ENCODE data around the gene PAM. TPM values are rescaled to one million over a fixed set of nuclear protein-coding genes. Genes with fewer than 3 reads are reported as not detected.

The PAM gene
- total RNA-seq, 2 experiments from 2014 or later: not detected

DNA sequence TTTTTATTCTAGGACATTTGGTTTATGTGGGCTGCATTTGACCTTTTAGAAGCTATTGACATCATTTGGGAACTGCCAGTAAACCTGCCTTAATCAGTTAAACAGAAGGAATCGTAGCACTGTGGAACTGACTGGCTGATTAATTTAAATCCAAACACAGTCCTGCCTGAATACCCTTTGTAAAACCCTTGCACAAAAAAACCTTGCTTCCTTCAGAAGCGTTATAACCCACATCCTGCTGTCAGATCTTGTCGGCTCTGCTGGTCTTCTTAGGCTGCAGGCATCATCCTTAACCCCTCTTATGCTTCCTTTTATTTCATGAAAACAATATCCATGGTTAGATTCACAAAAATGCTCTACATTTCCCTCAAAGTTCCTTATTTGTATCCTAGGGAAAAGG is 46.3 kb downstream of the PAM start:
- intact Hi-C loops (cut with micrococcal nuclease; ENCODE audit: unreplicated experiment): no loop called here
- Histone ChIP-seq H3K4me2 (ENCODE audit: low read length) (no peak overlapping the region), H3K27ac (ENCODE audit: low read depth, low read length, poor library complexity, severe bottlenecking) (no peak overlapping the region), H2AFZ (ENCODE audit: low read length) (no peak overlapping the region), H3K9me3 (ENCODE audit: low read length) (no peaks in the 10 kb centered on the region), H3K4me1 (ENCODE audit: insufficient read depth, low read length, poor library complexity, severe bottlenecking) (no peaks in the 10 kb centered on the region), H4K20me1 (ENCODE audit: insufficient read depth, low read length) (no peaks in the 10 kb centered on the region), H3K79me2 (ENCODE audit: insufficient read depth, low read depth, low read length) (no peaks in the 10 kb centered on the region), H3K4me3 (ENCODE audit: low read depth, low read length, poor library complexity, severe bottlenecking) (no peak overlapping the region), H3K36me3 (ENCODE audit: insufficient read depth, low read length) (no peaks in the 10 kb centered on the region), H3K9me2 (ENCODE audit: insufficient read depth, low read length) (no peaks in the 10 kb centered on the region)
- TF ChIP-seq EZH2phosphoT487 (IDR thresholded peaks at IDR 0.05; ENCODE audit: borderline replicate concordance, low read depth, low read length): no peak
- TF ChIP-seq, protein P1, sequence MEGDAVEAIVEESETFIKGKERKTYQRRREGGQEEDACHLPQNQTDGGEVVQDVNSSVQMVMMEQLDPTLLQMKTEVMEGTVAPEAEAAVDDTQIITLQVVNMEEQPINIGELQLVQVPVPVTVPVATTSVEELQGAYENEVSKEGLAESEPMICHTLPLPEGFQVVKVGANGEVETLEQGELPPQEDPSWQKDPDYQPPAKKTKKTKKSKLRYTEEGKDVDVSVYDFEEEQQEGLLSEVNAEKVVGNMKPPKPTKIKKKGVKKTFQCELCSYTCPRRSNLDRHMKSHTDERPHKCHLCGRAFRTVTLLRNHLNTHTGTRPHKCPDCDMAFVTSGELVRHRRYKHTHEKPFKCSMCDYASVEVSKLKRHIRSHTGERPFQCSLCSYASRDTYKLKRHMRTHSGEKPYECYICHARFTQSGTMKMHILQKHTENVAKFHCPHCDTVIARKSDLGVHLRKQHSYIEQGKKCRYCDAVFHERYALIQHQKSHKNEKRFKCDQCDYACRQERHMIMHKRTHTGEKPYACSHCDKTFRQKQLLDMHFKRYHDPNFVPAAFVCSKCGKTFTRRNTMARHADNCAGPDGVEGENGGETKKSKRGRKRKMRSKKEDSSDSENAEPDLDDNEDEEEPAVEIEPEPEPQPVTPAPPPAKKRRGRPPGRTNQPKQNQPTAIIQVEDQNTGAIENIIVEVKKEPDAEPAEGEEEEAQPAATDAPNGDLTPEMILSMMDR (conservative IDR thresholded peaks at IDR 0.05; ENCODE audit: low read length): no peak
- CTCF ChIA-PET (ENCODE audit: unreplicated experiment): no interaction called here
- POLR2A ChIA-PET: no interaction called here
- no TSS peak for BruUV-seq (replicated peaks)
- no peak for DNase-seq (ENCODE audit: low spot score)

DNA sequence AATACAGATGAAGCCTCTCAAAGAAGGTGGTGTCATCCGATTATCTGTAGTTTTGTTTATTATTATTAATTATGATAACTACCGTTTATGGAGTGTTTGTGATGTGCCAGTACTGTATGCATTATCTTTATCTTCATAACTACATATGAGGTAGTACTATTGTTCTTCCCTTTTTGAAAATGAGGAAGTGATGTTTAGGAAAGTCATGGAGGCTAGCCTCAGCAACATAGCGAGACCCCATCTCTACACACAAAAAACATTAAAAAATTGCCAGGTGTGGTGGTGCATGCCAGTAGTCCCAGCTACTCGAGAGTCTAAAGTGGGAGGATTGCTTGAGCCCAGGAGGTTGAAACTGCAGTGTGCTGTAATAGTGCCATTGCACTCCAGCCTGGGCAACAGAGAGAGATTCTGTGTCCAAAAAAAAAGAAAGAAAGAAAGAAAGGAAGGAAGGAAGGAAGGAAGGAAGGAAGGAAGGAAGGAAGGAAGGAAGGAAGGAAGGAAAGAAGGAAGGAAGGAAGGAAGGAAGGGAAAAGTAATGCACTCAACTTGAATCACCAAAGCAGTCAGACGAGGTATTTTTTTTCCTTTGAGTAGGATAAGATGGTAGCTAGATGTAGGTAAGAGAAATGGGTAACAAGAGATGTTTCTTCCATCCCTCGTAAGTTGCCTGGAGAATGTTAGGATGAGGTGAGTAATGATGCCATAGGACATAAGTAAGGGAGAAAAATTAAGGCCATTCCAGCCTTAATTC is 47.8 kb downstream of the PAM start:
- no peak for TF ChIP-seq EZH2phosphoT487 (IDR thresholded peaks at IDR 0.05; ENCODE audit: borderline replicate concordance, low read depth, low read length)
- TF ChIP-seq, protein P1 (conservative IDR thresholded peaks at IDR 0.05; ENCODE audit: low read length): no peak
- BruUV-seq (replicated peaks): no TSS peak
- intact Hi-C loops (cut with micrococcal nuclease; ENCODE audit: unreplicated experiment): no loop called here
- Histone ChIP-seq H3K9me3 (ENCODE audit: low read length) (no peaks in the 10 kb centered on the region), H4K20me1 (ENCODE audit: insufficient read depth, low read length) (no peaks in the 10 kb centered on the region), H3K9me2 (ENCODE audit: insufficient read depth, low read length) (no peaks in the 10 kb centered on the region), H3K4me1 (ENCODE audit: insufficient read depth, low read length, poor library complexity, severe bottlenecking) (no peaks in the 10 kb centered on the region), H3K79me2 (ENCODE audit: insufficient read depth, low read depth, low read length) (no peaks in the 10 kb centered on the region), H3K36me3 (ENCODE audit: insufficient read depth, low read length) (no peaks in the 10 kb centered on the region), H3K4me3 (ENCODE audit: low read depth, low read length, poor library complexity, severe bottlenecking) (no peak overlapping the region), H3K4me2 (ENCODE audit: low read length) (no peak overlapping the region), H3K27ac (ENCODE audit: low read depth, low read length, poor library complexity, severe bottlenecking) (no peak overlapping the region), H2AFZ (ENCODE audit: low read length) (no peak overlapping the region)
- DNase-seq (ENCODE audit: low spot score): no peak
- POLR2A ChIA-PET: interaction anchor here (0.6 to 0.8 kb wide), 2 partner anchors 98 to 632 kb away, joined by 3 read pairs; no protein-coding TSS in a partner anchor
- CTCF ChIA-PET (ENCODE audit: unreplicated experiment): no interaction called here

GRCh38 chr5:102807878-102808502 is 52.9 kb downstream of the PAM start:
- Histone ChIP-seq H2AFZ (ENCODE audit: low read length) (no peak overlapping the region), H3K4me3 (ENCODE audit: low read depth, low read length, poor library complexity, severe bottlenecking) (no peak overlapping the region), H3K9me3 (ENCODE audit: low read length) (no peaks in the 10 kb centered on the region), H3K79me2 (ENCODE audit: insufficient read depth, low read depth, low read length) (no peaks in the 10 kb centered on the region), H3K9me2 (ENCODE audit: insufficient read depth, low read length) (no peaks in the 10 kb centered on the region), H3K27ac (ENCODE audit: low read depth, low read length, poor library complexity, severe bottlenecking) (no peak overlapping the region), H4K20me1 (ENCODE audit: insufficient read depth, low read length) (no peaks in the 10 kb centered on the region), H3K4me2 (ENCODE audit: low read length) (no peak overlapping the region), H3K4me1 (ENCODE audit: insufficient read depth, low read length, poor library complexity, severe bottlenecking) (no peaks in the 10 kb centered on the region), H3K36me3 (ENCODE audit: insufficient read depth, low read length) (no peaks in the 10 kb centered on the region)
- ChIA-PET POLR2A (interaction anchor here (0.7 kb wide), 1 partner anchor 26 kb away, joined by 3 read pairs; no protein-coding TSS in a partner anchor), CTCF (ENCODE audit: unreplicated experiment) (no interaction called here)
- no TSS peak for BruUV-seq (replicated peaks)
- intact Hi-C loops (cut with micrococcal nuclease; ENCODE audit: unreplicated experiment): no loop called here
- no peak for TF ChIP-seq EZH2phosphoT487 (IDR thresholded peaks at IDR 0.05; ENCODE audit: borderline replicate concordance, low read depth, low read length)
- no peak for DNase-seq (ENCODE audit: low spot score)

All from OCI-LY7 (cell line).